Ammon's horn (tissue), 1 donor: ENCODE results near the gene DCP1B.
A peak's percentile ranks its signal among the peaks of the same experiment; 100 is the strongest.

ENCODE experiments used
- DNase-seq: peaks from one replicate; pipeline ENCODE4 v3.0.0-alpha.2; 2016; ENCODE audit warnings: low spot score

Gene DCP1B

DNA sequence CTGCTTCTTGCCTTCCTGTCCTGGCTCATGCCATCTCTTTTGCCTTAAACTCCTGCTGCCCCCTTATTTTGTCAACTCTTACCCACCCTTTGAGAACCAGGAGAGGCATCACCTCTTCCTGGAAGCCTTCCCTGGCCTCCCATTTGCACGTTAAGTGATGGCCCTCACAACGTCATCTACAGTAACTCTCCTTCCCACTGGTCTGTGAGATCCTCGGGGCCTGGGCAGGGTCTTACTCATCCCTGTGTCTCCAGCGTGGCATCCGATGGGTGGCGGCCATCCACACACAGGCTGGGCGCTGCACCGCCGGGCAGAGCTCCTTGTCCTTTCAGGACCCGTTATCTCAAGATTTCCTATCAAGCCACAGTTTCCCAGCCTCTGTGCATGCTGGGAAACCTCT, 69.0 kb downstream of the DCP1B start:
- DNase-seq, result peak; percentile 3

DNA sequence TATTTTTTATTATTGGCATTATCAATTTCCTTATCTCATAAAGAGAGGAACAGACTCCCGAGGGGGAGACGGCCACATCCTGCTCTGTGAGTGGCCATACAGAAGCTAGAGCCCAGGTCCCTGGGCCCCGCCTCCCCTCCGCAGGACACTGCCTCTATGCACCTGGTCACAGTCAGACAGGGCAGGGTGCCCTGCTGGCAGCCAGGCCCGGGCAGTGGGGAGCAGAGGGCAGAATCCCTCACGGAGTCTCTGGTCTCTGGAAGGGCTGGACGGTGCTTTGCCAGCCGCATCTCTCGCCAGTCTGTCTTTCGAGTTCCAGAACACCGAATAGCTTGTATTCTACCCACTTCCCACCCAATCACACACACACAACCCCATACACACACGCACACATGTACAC, 69.4 kb downstream of the DCP1B start:
- DNase-seq, result no peak

DNA sequence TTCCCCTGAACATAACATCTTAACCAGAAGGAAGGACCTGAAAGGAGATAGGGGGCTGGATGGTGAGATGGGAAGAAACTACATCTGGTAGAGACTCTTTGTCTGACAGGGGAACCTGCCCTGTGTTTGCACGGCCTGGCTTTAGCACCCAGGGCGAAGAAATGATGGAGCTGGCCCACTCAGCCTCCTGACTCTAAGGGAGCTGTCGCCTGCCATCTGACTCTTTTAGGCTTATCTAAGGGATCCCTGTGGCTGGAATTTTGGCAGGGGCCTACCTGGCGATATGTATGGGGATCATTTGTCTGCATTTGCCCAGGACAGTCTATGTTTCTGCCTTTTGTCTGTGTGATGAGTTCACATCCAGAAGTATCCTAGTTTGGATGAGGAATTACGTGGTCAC, 70.2 kb downstream of the DCP1B start:
- DNase-seq, result no peak

DNA sequence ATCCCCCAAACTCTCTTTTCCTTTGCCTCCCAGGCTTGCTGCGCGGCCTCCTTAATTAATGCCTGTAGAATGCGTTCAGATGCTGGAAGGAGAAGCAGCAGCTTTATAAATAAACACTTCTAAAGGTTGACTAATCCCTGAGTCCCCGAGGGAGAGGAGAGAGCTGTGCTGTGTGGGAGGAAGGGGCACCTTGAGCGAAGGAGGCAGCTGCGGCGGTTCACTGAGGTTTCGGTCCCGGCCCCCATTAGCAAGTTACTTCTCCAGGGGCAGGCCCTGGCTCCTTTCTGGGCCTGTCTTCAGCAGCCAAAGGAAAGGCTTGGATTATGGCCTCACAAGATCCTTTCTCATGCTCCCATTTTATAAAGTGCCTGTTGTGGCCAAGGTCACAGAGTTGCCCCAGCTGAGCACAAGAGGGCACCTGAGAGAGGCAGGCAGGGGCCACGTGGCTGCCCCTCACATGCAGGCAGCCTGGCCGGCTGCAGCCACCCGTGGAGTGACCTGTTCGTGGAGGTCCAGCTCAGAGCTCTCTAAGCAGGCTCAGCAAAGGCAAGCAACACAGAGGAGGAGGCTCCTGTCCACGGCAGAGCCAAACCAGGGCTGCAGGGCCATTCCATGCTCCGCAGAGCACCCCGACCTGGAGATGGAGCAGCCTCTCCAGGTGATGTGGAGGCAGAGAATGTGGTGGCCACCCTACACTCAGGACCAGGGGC, 70.8 kb downstream of the DCP1B start:
- DNase-seq, result no peak

DNA sequence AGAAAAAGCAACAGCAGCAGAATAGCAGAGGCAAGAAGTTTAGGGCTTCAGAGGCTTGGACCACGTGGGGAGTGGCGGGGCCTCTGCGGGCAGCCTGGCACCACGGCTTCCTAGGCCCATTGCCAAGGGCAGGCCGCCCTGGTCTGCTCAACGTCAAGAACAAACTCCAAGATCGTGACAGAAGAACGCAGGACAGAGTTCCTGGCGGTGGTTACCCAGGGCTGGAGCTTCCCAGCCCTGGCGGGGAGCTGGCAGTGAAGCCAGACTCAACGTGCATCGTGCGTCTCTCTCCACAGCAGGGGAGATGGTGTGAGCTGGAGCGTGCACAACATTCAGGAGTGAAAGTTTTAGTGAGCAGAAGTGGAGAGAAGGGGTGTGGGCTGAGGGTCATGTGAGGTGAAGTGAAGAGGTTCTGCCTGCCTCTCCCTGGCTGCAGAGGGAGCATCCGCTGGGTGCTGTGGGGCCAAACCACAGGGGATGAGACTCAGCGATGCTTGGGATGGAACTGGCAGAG, 71.9 kb downstream of the DCP1B start:
- peak; percentile 75 for DNase-seq

- no peak for DNase-seq
Measured at GRCh38 chr12:1931642-1932041, 72.6 kb downstream of the DCP1B start.

DNA sequence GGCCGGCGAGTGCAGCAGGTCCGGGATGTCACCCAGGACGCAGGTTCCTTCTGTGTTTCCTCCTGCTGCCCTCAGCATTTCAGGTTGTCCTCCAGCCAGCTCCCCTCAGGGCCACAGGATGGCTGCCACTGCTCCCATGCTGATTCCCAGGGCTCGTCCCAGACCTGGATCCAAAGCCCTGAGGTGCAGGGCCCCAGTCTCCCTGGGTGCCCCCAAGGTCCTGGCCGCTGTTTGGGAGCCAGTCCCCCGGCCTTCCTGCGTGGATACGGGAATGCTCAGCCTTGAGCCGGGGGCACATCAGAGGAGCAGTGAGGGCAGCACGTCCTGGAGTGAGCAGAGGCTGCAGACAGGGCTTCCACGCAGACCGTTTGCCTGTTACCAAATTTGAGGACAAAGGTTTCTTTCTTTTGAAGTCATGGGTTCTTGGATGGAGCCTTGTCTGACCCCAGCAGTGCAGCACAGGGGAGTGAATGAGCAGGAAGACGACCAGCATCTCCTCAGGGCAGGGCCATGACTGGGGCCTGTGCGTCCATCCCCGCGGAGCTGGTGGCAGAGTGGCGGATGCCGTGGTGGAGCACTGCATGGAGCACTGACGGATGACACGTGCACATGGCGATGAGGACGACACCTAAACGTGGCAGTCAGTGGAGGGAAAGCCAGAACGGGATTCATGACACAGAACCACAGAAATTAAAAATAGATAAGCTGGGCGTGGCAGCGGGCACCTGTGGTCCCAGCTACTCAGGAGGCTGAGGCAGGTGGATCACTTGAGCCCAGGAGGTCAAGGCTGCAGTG, 73.3 kb downstream of the DCP1B start:
- no peak for DNase-seq

GRCh38 chr12:1929985-1930802, 74.1 kb downstream of the DCP1B start:
- no peak for DNase-seq

GRCh38 chr12:1929241-1929984, 74.8 kb downstream of the DCP1B start:
- DNase-seq, result peak; percentile 0

DNA sequence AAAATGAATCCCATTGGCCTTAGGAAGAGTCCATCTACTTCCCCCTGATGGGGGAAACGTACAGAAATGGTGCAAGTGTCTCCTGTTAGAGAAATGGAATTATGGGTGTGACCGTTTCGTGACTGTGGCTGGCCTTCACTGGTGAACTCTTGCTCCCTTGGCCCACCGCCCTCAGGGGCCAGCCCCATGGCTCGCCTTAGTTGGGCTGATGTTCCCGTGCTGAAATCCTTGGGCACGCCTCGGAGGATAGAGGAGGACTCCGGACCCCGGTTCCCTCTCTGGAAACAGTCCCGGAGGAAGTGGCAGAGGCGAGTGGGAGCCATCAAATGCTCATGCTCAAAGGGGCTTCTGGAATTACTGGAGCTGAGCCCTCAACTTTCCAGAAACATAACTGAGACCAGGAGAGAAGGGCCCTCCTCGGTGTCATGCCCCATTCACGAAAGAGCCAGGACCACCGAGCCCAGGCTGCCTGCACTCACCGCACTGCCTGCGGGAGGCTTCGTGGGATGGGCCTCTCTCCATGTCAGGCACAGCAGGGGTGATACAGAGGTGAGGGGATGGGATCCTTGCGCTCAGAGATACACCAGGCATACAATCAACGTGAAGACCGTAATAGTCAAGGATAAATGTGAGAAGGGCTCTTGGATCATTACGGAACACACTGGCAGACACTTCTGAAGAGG, 75.7 kb downstream of the DCP1B start:
- DNase-seq, result peak; percentile 2

DNA sequence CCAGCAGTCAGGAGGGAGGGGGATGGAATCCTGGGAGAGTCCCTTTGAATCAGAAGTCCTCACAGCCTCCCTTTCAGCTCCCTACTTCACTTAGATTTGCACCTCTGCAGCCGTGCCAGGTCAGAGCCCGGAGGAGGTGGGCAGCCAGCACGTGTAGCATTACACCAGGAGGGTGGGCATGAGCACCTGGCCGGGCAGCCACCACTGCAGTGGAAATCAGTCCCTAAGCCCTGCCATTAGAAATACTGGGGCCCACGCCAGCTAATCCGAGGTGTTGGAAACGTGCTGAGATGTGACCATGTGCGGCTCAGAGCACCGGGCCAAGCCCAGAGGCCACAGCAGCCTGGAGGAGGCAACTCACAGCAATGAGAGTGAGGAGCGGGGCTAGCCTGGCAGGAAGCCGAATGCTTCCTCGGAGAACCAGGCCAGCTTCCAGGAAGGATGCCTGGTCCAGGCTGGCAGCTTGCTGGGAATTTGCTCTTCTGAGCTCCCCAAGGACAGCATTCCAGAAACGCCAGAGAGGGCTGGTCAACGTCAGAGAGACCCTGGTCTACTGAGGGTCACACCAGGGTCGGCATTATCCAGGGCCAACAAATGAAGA, 76.4 kb downstream of the DCP1B start:
- DNase-seq, result peak; percentile 1

DNA sequence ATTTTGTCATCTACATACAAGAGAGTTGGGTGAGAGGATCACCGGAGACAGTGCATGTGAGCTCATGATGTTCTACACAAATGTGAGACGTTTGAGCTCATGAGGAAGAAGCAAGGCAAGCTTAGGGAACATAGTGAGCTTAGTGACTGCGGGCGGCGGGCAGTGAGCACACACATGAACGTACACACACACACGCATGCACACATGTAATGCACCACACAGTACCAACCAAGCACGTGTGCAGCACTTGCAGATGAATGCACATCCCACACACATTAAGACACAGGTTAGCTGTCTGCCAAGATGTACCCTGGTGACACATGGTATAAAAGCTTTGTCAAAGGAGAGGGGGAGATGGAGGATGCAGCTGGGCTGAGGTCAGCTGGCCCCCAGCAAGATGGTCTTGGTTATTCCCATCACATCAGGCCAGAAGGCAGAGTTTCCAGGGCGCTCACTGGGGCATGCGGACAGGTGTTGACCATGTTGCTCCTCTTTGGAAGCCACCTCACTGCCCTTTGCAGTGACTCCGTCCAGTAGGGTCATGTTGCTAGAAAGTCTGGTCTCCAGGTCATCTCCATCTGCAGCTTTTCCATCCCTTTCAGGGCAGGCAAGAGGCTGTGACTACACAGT, 77.1 kb downstream of the DCP1B start:
- peak; percentile 4 for DNase-seq

DNA sequence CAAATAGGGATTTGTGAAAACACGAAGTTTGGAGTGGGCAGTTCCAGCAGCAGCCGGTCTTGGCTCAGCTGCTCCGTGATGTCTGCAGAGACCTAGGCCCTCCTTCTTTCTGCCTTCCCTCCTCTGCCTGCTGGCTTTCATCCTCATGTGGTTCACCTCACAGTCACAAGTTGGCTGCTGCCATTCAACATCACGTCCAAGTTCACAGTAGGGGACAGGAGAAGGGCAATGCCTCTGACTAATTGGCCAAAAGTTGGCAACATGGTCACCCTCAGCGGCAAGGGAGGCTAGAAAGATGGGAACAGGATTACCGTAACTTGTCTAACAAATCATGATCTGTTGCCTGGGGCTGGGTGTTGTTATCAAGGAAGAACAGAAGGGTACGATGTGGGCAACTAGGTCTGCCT, 78.0 kb downstream of the DCP1B start:
- DNase-seq, result peak; percentile 4

- no peak for DNase-seq
Measured at GRCh38 chr12:1925684-1926006, 78.6 kb downstream of the DCP1B start.

- peak; percentile 1 for DNase-seq
Measured at GRCh38 chr12:1924996-1925683, 79.1 kb downstream of the DCP1B start.

DNA sequence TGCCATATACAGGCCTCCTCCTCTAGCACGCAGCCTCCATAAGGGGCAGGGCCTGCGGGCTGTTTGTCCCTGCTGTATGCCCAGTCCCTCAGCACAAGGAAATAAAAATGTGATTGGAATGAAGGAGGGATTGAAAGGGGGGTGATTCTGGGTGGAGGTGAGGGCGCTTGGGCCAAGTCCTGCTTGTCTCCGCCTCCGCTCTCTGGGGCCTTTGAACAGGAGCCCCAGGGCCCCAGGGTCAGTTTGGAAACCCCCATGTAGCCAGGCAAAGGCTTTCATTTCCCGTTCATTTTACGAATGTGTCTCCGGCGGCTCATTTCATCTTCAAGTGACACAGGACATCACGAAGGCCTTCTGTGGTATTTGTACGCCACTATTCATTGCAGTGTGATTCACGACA, 81.3 kb downstream of the DCP1B start:
- no peak for DNase-seq

GRCh38 chr12:1922075-1922709, 82.1 kb downstream of the DCP1B start:
- DNase-seq, result peak; percentile 11

GRCh38 chr12:1920971-1921370, 83.3 kb downstream of the DCP1B start:
- peak; percentile 59 for DNase-seq

DNA sequence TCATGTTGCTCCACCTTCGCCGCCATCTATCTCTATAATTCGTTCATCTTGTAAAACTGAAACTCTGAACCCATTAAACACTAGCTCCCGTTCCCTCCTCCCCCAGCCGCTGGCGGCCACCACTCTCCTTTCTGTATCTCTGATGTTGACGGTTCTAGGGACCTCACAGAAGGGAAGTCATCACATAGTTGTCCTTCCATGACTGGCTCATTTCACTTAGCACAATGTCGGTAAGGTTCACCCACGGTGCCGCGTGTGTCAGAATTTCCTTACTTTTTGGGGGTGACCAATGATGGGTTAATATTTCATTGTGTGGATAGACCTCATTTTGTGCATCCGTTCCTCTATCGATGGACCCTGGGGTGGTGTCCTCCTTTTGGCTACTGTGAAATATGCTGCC, 83.8 kb downstream of the DCP1B start:
- no peak for DNase-seq
